ENCODE results near the gene LYRM4.

The LYRM4 gene

GRCh38 chr6:5146398-5146797 lies 114.4 kb downstream of the LYRM4 start:
- no peak for DNase-seq (ENCODE audit: low spot score)

DNA sequence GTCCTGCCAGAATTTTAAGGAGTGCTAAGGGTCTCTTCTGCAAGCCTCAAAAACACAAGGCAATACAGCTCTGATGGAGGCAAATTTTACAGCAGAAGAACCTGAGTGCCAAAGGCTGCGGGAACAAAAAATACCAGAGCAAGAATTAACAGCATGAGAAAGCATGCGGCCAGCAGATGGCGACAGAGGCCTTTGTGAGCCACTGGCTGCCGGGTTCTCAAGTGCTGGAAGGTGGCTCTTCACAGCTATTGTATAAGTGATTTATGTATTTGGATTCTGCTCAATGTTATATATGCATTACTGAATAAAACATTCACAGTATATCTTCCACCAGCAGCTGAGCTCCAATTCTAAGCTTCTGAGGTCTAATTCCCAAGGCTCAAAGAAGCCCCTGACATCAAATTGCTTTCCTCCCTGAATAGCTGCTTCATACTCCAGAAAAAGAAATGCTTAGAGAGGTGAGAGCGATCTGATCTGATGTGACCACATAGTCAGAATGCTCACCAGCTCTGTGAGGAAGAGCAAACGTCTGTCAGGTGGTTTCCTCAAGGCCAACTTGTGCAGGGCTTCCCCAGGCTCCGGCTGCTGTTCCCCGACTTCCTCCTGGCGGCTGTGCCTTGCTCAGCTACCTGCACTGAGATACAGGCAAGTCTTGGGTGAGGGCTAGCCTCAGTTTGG lies 117.0 kb downstream of the LYRM4 start:
- peak; percentile 37 for DNase-seq (ENCODE audit: low spot score)

DNA sequence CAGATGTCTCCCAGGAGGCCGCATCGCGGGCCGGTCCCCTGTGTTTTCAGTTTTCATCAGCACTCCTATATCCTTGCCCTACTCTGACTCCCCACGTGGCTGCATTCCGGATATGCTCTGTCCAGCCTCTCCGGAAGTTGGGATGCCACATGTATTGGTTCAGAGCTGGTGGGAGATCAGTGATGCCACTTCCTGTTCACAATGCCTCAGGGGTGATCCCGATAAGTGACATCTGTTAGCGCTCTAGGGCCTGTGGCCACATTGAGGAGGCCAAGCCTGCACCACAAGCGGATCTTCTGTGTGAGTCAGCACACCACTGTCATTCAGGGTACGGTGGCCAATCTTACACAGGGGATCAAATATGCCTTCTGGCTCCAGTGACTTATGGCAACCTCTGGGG lies 117.8 kb downstream of the LYRM4 start:
- no peak for DNase-seq (ENCODE audit: low spot score)

DNA sequence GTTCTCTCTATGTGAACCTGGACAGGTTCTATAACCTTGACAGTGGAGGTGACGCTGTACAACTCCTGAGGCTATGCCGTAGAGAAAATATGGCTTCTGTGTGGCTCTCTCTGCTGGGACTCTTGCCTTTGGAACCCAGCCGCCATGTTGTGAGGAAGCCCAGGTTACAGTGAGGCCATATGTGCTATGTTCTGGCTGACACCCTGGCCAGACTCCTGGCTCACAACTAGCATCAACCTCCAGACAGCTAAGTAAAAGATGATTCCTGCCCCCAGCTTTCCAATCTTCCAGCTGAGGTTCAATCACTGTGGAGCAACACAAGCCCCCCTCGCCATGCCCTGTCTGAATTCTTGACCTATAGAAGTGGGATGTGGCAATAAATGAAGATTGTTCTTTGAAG lies 118.6 kb downstream of the LYRM4 start:
- no peak for DNase-seq (ENCODE audit: low spot score)

- DNase-seq (ENCODE audit: low spot score) = no peak
Measured at GRCh38 chr6:5141046-5141445, 119.7 kb downstream of the LYRM4 start.

- no peak for DNase-seq (ENCODE audit: low spot score)
Measured at GRCh38 chr6:5139828-5140771, 120.7 kb downstream of the LYRM4 start.

DNA sequence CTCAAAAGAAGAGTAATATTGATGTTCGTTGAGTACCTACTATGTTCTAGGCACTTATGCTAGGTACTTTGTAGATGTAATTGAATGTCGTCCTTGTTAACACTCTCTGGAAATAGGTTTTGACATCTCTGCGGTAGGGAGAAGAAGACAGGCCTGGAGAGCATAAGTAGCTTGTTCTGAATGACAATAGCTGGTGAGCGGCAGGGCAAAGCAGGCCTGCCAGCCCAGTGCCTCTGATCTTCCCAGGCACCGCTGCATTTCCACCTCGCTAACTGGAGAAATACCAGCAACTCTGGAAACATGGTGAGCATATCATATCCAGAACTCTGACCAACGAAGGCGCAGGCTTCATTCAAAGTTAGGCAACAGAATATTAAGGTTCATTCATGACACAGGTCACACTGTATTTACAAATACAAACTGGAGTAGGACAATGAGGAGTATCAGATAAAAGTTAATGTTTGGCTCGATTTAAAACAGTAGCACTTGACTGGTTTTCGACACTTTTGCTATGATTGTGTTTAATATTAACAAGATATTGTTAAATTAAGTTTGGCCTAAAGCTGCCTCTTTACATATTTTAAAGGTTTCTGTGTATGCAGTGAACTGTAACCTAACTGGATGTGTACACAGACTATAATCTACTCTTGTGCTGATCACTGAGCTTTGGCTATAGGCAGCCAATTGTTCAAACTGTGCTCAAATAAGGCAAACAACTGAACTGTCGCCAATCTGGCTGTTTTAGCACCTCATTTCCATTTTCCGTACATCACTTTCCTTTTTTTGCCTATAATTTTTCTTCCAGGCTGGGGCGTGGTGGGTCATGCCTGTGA lies 121.5 kb downstream of the LYRM4 start:
- no peak for DNase-seq (ENCODE audit: low spot score)

DNA sequence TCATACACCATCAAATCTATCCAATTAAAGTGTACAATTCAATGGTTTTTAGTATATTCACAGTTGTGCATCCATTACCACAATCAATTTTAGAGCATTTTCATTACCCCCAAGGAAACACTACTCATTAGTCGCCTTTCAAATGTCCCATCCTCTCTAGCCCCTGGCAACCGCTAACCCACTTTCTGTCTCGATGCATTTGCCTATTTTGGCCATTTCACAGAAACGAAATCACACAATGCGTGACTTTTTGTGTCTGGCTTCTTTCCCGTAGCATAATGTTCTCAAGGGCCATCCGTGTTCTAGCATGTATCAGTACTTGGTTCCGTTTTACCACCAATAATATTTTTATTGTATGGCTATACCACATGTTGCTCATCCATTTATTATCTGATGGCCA lies 123.9 kb downstream of the LYRM4 start:
- no peak for DNase-seq (ENCODE audit: low spot score)

DNA sequence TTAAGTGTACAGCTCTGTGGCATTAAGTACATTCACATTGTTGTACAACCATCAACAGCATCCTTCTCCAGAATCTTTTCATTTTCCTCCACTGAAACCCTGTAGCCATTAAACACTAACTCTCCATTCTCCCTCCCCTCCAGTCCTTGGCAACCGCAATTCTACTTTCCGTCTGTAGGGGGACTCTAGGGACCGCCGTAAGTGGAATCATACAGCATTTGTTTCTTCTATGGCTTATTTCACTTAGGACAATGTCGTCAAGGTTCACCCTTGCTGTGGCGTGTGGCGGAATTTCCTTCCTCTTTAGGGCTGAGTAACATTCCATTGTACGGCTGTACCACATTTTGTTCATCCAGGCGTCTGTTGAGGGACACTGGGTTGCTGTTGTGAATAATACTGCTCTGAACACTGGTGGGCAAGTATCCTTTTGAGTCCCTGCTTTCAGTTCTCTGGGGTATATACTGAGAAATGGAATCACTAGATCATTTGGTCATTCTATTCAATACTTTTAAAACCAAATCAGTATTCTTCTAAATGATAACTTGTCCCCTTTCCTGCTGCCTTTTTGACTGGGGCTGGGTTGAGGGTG lies 124.9 kb downstream of the LYRM4 start:
- peak; percentile 16 for DNase-seq (ENCODE audit: low spot score)

DNA sequence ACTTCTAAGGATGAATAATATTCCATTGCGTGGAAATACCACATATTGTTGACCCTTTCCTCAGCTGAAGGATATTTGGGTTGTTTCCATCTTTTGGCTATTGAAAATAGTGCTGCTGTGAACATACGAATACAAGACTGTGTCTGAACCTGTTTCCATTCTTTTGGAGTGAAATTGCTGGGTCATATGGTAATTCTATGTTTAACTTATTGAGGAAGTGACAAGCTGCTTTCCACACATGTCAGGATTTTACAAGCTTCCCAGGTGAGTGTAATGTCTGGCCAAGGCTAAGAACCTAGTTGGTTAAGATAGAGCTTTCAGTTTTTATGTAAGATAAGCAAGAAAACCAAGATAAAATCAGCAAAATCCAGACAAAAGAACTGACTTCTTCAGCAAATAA lies 126.8 kb downstream of the LYRM4 start:
- DNase-seq (ENCODE audit: low spot score) = no peak

- no peak for DNase-seq (ENCODE audit: low spot score)
Measured at GRCh38 chr6:5132731-5133130, 128.0 kb downstream of the LYRM4 start.

DNA sequence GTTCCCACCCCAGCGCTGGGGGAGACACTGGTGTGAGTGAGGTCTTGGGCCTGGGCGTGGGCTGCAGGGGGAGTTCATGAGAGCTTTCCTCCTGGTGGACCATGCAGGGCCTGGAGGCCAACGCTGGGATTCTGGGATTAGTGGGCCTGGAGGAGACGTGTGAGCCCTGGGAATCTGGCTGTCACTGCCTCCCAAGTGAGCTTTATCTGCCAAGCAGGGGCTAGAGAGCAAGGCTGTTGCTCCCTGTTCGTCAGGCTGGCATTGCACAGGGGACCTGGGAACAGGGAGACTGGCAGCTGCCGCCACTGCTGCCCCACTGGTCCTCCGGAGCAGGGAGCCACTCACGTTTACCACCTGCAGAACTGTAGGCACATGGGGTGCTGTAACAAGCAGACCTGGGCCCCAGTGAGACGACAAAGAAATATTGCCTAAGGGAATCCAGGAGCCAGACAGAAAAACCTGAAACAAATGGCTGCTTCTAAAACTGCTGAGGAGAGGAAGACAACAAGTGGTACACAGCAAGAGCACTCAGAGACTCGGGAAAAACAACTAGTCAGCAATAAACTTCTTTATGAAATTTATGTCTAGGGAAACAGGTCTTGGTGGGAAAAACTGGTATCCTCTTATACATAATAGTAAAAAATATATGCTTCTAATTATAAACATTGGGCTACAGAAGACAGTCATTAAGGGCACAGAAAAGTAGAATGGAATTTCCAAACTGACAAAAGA lies 130.4 kb downstream of the LYRM4 start:
- DNase-seq (ENCODE audit: low spot score) = no peak

DNA sequence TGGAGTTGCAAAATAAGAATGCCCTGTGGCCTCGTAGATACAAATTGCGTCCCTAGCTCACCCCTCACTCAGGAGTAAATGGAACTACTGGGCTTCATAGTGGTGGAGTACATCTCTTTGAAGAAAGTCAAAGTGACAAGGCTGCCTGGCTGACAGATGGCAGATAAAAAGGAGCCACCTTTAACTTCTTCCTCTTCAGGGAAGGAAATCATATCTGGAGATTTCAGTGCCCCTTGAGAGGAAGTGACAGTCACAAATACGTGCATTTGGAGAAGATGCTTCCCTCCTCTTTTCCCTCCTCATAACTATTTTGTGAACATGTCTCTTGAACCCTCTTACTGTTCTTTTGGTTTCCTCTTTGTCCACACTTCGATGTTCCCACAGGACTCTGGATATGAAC lies 132.4 kb downstream of the LYRM4 start:
- no peak for DNase-seq (ENCODE audit: low spot score)

DNA sequence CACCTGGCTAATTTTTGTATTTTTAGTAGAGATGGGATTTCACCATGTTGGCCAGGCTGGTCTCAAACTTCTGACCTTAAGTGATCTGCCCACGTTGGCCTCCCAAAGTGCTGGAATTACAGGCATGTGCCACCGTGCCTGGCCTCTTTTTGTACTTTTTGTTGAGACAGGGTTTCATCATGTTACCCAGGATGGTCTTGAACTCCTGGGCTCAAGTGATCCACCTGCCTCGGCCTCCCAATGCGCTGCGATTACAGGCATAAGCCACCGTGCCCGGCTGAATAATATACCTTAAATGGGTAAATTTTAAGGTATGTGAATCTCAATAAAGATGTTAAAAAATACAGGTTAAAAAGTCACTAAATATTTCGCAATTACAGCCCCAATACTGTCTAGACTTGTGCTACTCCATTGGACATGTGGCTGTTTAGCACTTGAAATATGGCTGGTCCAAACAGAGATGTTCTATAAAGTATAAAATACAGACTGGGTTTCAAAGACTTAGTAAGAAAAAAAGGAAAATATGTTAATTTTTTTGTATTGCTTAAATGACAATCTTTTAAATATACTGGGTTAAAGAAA lies 133.6 kb downstream of the LYRM4 start:
- DNase-seq (ENCODE audit: low spot score) = no peak

GRCh38 chr6:5126214-5126613 lies 134.5 kb downstream of the LYRM4 start:
- no peak for DNase-seq (ENCODE audit: low spot score)

DNA sequence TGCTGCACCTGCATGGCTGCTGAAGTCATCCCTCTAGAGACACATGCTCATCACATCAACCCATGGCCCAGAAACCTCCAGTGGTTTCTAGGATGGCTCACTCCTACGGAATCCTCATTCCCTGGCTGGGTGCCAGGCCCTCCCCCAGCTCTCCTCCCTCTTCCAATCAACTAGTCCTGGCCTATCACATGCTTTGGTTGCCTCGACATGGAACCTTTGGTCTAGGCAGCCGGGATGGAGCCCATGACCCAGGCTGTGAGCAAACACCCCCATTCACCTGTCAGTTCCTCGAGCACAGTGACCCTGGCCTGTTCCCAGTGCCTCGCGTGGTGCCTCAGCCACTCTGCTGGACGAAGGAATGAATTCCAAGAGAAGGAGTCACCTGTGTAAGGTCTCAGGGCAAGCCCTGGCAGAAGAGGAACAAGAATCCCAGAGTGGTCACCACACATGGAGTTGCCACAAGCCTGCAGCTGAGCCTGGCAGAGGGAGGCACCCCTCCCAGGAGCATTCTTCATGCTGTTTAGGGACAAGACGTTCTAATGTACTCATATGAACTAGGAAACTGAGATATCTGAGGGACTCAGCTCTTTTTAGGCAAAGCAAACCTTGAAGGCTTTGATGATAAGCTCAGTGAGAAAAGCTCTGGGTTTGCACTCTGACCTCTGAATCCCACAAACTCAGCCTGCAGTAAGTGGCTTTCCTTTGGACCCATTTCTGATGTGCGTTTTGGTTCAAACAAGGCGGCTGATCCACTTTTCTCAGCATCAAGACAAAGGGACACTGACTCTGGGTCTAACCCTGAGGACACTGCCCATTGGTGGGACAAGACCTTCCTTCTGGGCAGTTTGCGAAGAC lies 135.4 kb downstream of the LYRM4 start:
- no peak for DNase-seq (ENCODE audit: low spot score)

GRCh38 chr6:5124526-5124925 lies 136.2 kb downstream of the LYRM4 start:
- no peak for DNase-seq (ENCODE audit: low spot score)

DNA sequence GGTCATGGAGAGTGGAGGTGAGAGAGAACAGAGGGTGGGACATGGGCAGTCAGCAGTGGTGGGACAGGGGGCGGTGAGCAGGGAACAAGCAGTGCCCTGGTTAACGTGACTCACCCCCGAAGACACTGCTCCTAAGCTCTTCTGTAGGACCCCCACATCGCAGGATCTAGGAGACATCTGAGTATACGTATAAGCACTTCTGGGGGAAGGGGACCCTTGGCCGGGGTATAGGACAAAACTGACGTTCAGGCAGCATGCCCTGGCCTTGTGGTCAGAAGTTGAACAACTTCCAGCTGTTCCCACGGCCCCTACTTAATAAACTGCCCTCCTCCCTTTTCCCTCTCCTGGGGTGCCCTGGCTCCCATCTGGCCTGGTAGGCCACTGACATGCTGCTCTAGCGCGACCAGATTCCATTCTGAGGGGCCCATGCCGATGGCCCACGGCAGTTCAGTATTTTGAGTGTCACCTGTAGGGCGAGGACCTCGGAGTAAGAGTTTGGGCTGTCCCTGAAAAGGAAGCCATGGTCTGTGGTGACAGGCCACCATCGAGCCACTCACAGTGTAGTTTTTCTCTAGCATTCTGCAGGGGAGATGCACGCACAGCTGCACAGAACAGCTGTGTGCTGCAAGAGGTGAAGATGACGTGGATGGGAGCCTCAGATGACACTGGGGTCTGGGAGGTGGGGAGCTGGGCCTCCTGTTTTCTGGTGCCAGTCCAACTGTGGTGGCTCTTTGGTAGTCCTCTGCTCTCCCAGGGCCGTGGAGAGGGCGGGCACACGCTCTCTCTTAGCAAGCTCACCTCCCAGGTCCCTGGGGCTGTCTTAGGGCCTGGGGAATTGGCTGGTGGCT lies 137.2 kb downstream of the LYRM4 start:
- DNase-seq (ENCODE audit: low spot score) = no peak

DNA sequence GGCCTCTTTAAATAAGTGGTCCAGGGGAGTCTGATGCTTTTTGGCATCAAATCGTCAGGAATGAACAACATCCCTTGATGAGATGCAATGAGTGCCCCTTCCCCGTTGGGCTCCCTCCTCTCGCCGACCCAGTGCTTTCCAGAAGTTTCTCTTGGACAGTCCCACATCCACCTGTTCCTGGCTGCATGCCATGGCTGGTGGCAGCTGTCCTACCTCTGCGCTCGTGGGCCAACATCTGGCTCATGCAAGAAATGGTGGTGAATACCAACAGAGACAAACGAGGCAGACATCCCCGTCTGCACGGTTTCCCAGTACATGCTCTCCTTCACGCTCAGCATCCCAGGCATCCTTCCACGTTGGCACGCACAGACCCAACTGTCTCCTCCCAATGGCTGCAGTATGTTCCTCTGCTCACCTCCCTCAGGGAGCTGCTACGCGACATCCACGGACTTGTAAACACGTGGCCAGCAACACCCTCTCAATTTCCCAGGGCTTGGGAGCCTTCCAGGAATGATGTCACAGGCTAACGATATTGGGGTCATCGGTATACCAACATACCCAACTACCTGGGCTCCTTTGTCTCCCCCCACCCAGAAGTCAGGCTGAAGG lies 138.1 kb downstream of the LYRM4 start:
- no peak for DNase-seq (ENCODE audit: low spot score)
